ENCODE measurements around the gene LRBA. TPM values are rescaled to one million over a fixed set of nuclear protein-coding genes. Genes with fewer than 3 reads are reported as not detected.

The LRBA gene
- total RNA-seq, 2 donors from 2014 or later = 50.1 to 59.9 TPM

- H3K4me1 ChIP-seq = no peaks in the 10 kb centered on the region
- 70 to 83% methylated on average over 8 of the region's 8 CpGs for WGBS, 2 donors
- no peaks in the 10 kb centered on the region for H3K27me3 ChIP-seq
- DNase-seq (peak in 1 of 4 donors; percentile 7), ATAC-seq (no peak)
- no peaks in the 10 kb centered on the region for H3K9me3 ChIP-seq
- peaks cover 0 to 2% of the 10 kb centered on the region in 2 donors for H3K36me3 ChIP-seq (replicated peaks in 1 of 2; ENCODE audit: insufficient read depth in 1 of 2, low read depth in 2 of 2)
- H3K27ac ChIP-seq = no peak overlapping the region
- TF ChIP-seq POLR2A (IDR thresholded peaks at IDR 0.05) = no peak
- TF ChIP-seq CTCF (IDR thresholded peaks at IDR 0.05) = no peak
- no peak overlapping the region for H3K4me3 ChIP-seq
- intact Hi-C loops (cut with DNase I) = no loop called here
Measured at GRCh38 chr4:150828159-150828558, 186.9 kb downstream of the LRBA start.

- H3K36me3 ChIP-seq (replicated peaks in 1 of 2; ENCODE audit: insufficient read depth in 1 of 2, low read depth in 2 of 2) = peaks cover 0 to 2% of the 10 kb centered on the region in 2 donors
- H3K4me1 ChIP-seq = no peaks in the 10 kb centered on the region
- no peak for TF ChIP-seq POLR2A (IDR thresholded peaks at IDR 0.05)
- no peak for TF ChIP-seq CTCF (IDR thresholded peaks at IDR 0.05)
- H3K27ac ChIP-seq = no peak overlapping the region
- ATAC-seq = no peak
- no peaks in the 10 kb centered on the region for H3K27me3 ChIP-seq
- H3K4me3 ChIP-seq = no peak overlapping the region
- no peaks in the 10 kb centered on the region for H3K9me3 ChIP-seq
- WGBS, 2 donors = 90 to 100% methylated on average over 1 of the region's 1 CpG
- intact Hi-C loops (cut with DNase I) = no loop called here
- DNase-seq = no peak
Measured at GRCh38 chr4:150827226-150827625, 187.9 kb downstream of the LRBA start.

- intact Hi-C loops (cut with DNase I) = no loop called here
- peaks cover 4% of the 10 kb centered on the region for H3K4me1 ChIP-seq
- no peak overlapping the region for H3K27ac ChIP-seq
- H3K9me3 ChIP-seq = no peaks in the 10 kb centered on the region
- H3K4me3 ChIP-seq = no peak overlapping the region
- H3K27me3 ChIP-seq = no peaks in the 10 kb centered on the region
- no peak for TF ChIP-seq CTCF (IDR thresholded peaks at IDR 0.05)
- TF ChIP-seq POLR2A (IDR thresholded peaks at IDR 0.05) = no peak
- peaks cover 0 to 2% of the 10 kb centered on the region in 2 donors for H3K36me3 ChIP-seq (replicated peaks in 1 of 2; ENCODE audit: insufficient read depth in 1 of 2, low read depth in 2 of 2)
- DNase-seq = no peak
- no peak for ATAC-seq
Measured at GRCh38 chr4:150826306-150826705, 188.8 kb downstream of the LRBA start.

- 95 to 98% methylated on average over 5 of the region's 5 CpGs for WGBS, 2 donors
Measured at GRCh38 chr4:150822407-150822806, 192.7 kb downstream of the LRBA start.

More at GRCh38 chr4:150822407-150822806, 192.7 kb downstream of the LRBA start:
- Histone ChIP-seq H3K27ac (no peak overlapping the region), H3K36me3 (replicated peaks in 1 of 2; ENCODE audit: insufficient read depth in 1 of 2, low read depth in 2 of 2) (no peaks in the 10 kb centered on the region), H3K4me3 (no peak overlapping the region), H3K9me3 (no peaks in the 10 kb centered on the region), H3K4me1 (peaks cover 4% of the 10 kb centered on the region), H3K27me3 (no peaks in the 10 kb centered on the region)
- intact Hi-C loops (cut with DNase I) = no loop called here
- DNase-seq = no peak
- no peak for ATAC-seq
- no peak for TF ChIP-seq POLR2A (IDR thresholded peaks at IDR 0.05)
- no peak for TF ChIP-seq CTCF (IDR thresholded peaks at IDR 0.05)

Measured in body of pancreas (tissue), 4 donors.